GM12878 (cell line): ENCODE data around the gene PIPOX. TPM values are rescaled to one million over a fixed set of nuclear protein-coding genes. Genes with fewer than 3 reads are reported as not detected.

ENCODE experiments used
- ATF7 ChIP-seq: fragments of 450-650 bp; IDR thresholded peaks from 2 replicates; pipeline ENCODE4 v1.6.1; 2016; ENCODE audit warnings: low read depth, mild to moderate bottlenecking
- LARP7 ChIP-seq: fragments of 450-650 bp; IDR thresholded peaks from 2 replicates; pipeline ENCODE4 v1.6.1; 2017; ENCODE audit warnings: mild to moderate bottlenecking
- MTA2 ChIP-seq: fragments of 450-650 bp; IDR thresholded peaks from 2 replicates; pipeline ENCODE4 v1.6.1; 2016; ENCODE audit warnings: low read depth, mild to moderate bottlenecking, moderate library complexity
- POLR2AphosphoS2 ChIP-seq: IDR thresholded peaks from 2 replicates; pipeline ENCODE4 v1.6.1; 2011; ENCODE audit warnings: low read depth, mild to moderate bottlenecking, low read length, improper control_type of control experiment, moderate library complexity
- POLR2AphosphoS5 ChIP-seq: IDR thresholded peaks from 2 replicates; pipeline ENCODE4 v1.6.1; 2011; ENCODE audit warnings: mild to moderate bottlenecking, low read length, inconsistent platforms
- POU2F2 ChIP-seq: IDR thresholded peaks from 3 replicates; pipeline ENCODE4 v1.6.1; 2011; ENCODE audit warnings: low read depth, mild to moderate bottlenecking, low read length, borderline replicate concordance
- SMAD5 ChIP-seq: IDR thresholded peaks from 2 replicates; pipeline ENCODE4 v1.6.1; 2016; ENCODE audit warnings: antibody characterized with exemption, low read depth
- SREBF2 ChIP-seq: IDR thresholded peaks from 2 replicates; pipeline ENCODE4 v1.6.1; 2012; ENCODE audit warnings: mild to moderate bottlenecking, low read length
- polyA plus RNA-seq, 11 experiments: library from polyadenylated mRNA; depleted of rRNA in 4 of 11; unstranded in 6 of 11; stranded (reverse) in 5 of 11; fragments of >200 nt; fragmentation: Nextera tagmentation in 4 of 11; fragmentation: Illumina TruSeq in 1 of 11; extraction: Ambion mirVana in 4 of 11; extraction: Trizol in 1 of 11; gene quantifications; 1 replicate in 1 of 11; 2 replicates in 10 of 11; pipeline versions ENCODE4 v1.2.1 to v1.2.3, GENCODE V29; 2011 to 2016; ENCODE audit warnings: inconsistent platforms in 2 of 11, missing spikeins in 2 of 11, low read depth in 1 of 11
- total RNA-seq, 4 experiments: library from RNA; depleted of rRNA in 3 of 4; stranded (reverse); fragments of >200 nt in 3 of 4; fragmentation: Illumina TruSeq in 1 of 4; extraction: Trizol in 1 of 4; gene quantifications; 2 replicates each; pipeline versions ENCODE4 v1.2.1 to v1.2.3, GENCODE V29; 2013 to 2021
- TF ChIP-seq, protein P1 (sequence below): fragments of 450-650 bp; IDR thresholded peaks from 2 replicates; pipeline ENCODE4 v1.6.1; 2017; ENCODE audit warnings: mild to moderate bottlenecking, moderate library complexity
- TF ChIP-seq, protein P2 (sequence below): IDR thresholded peaks from 2 replicates; pipeline ENCODE4 v1.6.1; 2012; ENCODE audit warnings: low read depth, low read length, improper control_type of control experiment
- TF ChIP-seq, protein P3 (sequence below): IDR thresholded peaks from 2 replicates; pipeline ENCODE4 v1.6.1; 2011; ENCODE audit warnings: mild to moderate bottlenecking, low read depth, low read length, moderate library complexity; ENCODE audit not compliant: insufficient replicate concordance

PIPOX gene
- total and polyA plus RNA-seq, 10 of the 15 experiments (the other 5 are each of a cell fraction or from before 2014, with no cell fraction given) = 0.22 to 1.4 (median 0.56) TPM; not detected in 1

DNA sequence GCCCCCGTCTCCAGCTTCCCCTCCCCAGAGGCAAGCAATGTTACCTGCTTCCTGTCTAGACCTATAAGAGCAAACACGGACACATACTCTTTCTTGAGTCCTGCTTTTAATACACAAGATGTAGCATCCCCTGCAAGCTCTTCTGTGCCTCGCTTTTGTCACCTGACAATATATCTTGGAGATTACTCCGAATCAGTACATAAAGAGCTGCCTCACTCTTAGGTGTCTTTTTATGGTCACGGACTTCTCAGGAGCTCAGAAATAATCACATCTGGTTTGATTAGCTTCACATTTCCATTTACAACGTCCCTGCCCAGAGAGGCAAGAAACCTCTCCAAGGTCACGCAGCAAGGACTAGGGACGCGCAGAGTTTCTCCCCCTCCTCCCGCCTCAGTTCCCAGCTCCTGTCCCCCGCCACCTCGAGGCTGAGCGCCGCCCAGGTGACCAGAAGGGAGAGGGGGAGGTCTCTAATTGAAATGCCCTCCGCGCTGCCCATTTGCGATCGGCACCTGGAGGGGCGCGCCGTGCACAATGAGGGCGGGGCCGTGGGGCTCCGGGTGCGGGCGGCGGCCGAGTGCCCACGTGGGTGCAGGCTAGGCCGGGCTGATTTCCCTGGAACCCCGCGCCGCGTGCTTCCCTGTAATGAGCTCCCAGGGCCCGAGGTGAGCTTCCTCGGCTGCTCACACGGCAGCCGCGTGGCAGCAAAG, 23.3 kb upstream of the PIPOX start (continued):
- TF ChIP-seq, protein P1, sequence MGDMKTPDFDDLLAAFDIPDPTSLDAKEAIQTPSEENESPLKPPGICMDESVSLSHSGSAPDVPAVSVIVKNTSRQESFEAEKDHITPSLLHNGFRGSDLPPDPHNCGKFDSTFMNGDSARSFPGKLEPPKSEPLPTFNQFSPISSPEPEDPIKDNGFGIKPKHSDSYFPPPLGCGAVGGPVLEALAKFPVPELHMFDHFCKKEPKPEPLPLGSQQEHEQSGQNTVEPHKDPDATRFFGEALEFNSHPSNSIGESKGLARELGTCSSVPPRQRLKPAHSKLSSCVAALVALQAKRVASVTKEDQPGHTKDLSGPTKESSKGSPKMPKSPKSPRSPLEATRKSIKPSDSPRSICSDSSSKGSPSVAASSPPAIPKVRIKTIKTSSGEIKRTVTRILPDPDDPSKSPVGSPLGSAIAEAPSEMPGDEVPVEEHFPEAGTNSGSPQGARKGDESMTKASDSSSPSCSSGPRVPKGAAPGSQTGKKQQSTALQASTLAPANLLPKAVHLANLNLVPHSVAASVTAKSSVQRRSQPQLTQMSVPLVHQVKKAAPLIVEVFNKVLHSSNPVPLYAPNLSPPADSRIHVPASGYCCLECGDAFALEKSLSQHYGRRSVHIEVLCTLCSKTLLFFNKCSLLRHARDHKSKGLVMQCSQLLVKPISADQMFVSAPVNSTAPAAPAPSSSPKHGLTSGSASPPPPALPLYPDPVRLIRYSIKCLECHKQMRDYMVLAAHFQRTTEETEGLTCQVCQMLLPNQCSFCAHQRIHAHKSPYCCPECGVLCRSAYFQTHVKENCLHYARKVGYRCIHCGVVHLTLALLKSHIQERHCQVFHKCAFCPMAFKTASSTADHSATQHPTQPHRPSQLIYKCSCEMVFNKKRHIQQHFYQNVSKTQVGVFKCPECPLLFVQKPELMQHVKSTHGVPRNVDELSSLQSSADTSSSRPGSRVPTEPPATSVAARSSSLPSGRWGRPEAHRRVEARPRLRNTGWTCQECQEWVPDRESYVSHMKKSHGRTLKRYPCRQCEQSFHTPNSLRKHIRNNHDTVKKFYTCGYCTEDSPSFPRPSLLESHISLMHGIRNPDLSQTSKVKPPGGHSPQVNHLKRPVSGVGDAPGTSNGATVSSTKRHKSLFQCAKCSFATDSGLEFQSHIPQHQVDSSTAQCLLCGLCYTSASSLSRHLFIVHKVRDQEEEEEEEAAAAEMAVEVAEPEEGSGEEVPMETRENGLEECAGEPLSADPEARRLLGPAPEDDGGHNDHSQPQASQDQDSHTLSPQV = no peak
- TF ChIP-seq LARP7 = no peak
- TF ChIP-seq POU2F2 = no peak
- TF ChIP-seq SMAD5 = no peak
- TF ChIP-seq ATF7 = no peak
- TF ChIP-seq SREBF2 = no peak
- TF ChIP-seq, protein P2, sequence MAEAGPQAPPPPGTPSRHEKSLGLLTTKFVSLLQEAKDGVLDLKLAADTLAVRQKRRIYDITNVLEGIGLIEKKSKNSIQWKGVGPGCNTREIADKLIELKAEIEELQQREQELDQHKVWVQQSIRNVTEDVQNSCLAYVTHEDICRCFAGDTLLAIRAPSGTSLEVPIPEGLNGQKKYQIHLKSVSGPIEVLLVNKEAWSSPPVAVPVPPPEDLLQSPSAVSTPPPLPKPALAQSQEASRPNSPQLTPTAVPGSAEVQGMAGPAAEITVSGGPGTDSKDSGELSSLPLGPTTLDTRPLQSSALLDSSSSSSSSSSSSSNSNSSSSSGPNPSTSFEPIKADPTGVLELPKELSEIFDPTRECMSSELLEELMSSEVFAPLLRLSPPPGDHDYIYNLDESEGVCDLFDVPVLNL = no peak
- TF ChIP-seq MTA2 = no peak
- TF ChIP-seq POLR2AphosphoS5 = no peak
- TF ChIP-seq, protein P3, sequence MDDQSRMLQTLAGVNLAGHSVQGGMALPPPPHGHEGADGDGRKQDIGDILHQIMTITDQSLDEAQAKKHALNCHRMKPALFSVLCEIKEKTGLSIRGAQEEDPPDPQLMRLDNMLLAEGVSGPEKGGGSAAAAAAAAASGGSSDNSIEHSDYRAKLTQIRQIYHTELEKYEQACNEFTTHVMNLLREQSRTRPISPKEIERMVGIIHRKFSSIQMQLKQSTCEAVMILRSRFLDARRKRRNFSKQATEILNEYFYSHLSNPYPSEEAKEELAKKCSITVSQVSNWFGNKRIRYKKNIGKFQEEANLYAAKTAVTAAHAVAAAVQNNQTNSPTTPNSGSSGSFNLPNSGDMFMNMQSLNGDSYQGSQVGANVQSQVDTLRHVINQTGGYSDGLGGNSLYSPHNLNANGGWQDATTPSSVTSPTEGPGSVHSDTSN = no peak
- no peak for TF ChIP-seq POLR2AphosphoS2
- TF ChIP-seq, all 136 proteins: peak for 0
